Suprapubic skin (tissue), 4 donors: ENCODE results near the gene SSNA1.

ENCODE experiments used
- EP300 ChIP-seq: sonication (generic); formaldehyde crosslinking; IDR thresholded peaks from one replicate; pipeline ENCODE4 v1.6.1; 2017; ENCODE audit warnings: antibody characterized with exemption
- POLR2AphosphoS5 ChIP-seq, 3 donors: sonication (generic); formaldehyde crosslinking; IDR thresholded peaks; one replicate each; pipeline ENCODE4 v1.6.1; 2017; ENCODE audit warnings: antibody characterized with exemption in 3 of 3
- TF ChIP-seq, protein P1 (sequence below), 2 donors: fragments of 200-600 bp in 1 of 2; fragments of 450-650 bp in 1 of 2; sonication (generic) in 1 of 2; IDR thresholded peaks; one replicate each; pipeline ENCODE4 v1.5.1; 2016 to 2019; ENCODE audit warnings: antibody characterized with exemption in 2 of 2, mild to moderate bottlenecking in 1 of 2, moderate library complexity in 1 of 2

GRCh38 chr9:137163365-137163715 lies 25.1 kb upstream of the SSNA1 start:
- TF ChIP-seq, protein P1, sequence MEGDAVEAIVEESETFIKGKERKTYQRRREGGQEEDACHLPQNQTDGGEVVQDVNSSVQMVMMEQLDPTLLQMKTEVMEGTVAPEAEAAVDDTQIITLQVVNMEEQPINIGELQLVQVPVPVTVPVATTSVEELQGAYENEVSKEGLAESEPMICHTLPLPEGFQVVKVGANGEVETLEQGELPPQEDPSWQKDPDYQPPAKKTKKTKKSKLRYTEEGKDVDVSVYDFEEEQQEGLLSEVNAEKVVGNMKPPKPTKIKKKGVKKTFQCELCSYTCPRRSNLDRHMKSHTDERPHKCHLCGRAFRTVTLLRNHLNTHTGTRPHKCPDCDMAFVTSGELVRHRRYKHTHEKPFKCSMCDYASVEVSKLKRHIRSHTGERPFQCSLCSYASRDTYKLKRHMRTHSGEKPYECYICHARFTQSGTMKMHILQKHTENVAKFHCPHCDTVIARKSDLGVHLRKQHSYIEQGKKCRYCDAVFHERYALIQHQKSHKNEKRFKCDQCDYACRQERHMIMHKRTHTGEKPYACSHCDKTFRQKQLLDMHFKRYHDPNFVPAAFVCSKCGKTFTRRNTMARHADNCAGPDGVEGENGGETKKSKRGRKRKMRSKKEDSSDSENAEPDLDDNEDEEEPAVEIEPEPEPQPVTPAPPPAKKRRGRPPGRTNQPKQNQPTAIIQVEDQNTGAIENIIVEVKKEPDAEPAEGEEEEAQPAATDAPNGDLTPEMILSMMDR (IDR thresholded peaks at IDR 0.05) = no peak
- TF ChIP-seq EP300 = no peak
- TF ChIP-seq POLR2AphosphoS5 (IDR thresholded peaks at IDR 0.05) = no peak
